HS-27A (cell line): ENCODE results near the gene BTBD9.

Source experiments
- DNase-seq: peaks from one replicate; pipeline ENCODE4 v3.0.0-alpha.2; 2012; ENCODE audit warnings: low read depth, missing footprints

Gene BTBD9

DNA sequence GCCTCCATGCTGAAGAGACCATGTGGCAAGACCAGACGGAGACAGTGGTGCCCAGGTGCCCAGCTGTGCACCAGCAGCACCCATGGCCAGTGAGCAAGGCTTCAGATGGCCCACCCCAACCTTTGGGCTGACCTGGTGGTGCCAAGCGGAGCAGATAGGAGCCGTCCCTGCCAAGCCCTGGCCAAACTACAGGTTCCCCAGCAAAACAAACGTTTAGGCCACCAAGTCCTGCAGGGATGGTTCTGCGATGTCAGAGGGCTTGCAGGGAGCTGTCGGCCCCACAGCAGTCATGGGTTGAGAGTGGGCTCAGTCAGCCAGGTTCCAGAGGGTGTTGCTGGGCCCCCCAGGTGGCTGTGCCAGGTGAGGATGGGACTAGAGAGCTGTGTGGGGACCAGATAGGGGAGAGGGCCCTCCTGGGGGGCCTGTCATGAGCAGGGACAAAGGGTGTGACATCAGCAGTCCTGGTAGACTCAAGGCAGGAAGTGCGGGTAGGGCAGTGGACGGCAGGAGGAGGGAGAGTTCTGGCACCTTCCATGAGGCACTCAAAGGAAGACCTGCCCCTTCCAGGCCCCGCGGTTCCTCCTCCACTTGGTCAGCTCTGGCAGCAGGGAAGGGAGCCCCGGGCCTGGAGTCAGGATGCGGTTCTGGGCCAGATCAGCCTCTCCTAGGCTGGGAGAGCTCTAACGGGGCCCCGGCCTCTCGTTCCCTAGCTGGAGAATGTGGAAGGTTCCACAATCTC is 477.8 kb downstream of the BTBD9 start:
- DNase-seq: no peak

DNA sequence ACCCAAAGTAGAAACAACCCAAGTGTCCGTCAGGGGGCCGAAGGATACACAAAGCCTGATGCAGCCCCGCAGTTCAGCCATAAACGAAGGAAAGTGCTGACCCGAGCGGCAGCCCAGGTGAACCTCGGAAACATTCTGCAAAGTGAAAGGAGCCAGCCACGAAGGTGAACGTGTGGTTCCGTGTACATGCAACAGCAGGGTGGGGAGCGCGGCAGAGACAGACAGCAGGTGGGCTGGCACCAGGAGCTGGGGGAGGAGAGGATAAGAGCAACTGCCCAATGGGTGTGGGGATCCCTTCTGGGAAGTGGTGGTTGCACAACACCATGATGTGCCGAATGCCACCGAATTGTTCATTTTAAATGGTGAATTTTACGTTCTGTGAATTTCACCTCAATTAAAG is 478.4 kb downstream of the BTBD9 start:
- DNase-seq: no peak

DNA sequence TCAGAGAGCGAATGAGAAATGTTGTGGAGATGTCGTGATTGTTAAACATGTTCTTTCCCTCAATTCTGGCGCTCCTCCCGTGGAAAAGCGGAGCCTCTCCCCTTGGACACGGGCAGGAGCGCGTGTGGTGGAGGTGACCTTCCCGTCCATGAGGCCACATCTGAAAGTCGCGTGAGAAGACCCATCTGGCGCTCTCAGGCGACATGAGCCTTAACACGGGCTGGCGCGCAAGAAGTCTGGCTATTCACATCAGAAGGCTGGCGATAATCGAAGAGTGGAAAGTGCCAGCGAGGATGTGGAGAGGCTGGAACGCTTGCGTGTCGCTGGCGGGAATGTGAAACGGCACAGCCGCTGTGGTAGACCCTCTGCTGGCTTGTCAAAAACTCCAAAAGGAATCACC is 478.9 kb downstream of the BTBD9 start:
- DNase-seq: no peak

DNA sequence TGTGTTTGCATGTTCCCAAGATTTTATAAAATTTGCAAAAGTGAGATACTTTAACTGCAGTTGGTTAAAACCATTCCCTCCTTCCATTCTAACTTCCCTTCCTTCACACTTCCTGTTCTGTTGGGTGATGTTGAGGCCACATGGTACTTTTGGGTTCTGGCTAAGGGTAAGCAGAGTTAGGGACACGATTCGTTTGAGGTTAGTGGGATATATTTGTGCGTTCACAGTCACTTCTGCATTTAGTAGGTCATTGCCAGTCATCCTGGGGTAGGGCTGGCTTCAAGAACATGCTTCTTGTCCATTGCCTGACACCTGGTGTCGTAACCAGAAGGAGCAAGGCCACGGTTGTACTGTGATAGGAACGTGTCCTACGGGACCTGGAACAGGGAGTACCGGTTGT is 480.1 kb downstream of the BTBD9 start:
- no peak for DNase-seq

DNA sequence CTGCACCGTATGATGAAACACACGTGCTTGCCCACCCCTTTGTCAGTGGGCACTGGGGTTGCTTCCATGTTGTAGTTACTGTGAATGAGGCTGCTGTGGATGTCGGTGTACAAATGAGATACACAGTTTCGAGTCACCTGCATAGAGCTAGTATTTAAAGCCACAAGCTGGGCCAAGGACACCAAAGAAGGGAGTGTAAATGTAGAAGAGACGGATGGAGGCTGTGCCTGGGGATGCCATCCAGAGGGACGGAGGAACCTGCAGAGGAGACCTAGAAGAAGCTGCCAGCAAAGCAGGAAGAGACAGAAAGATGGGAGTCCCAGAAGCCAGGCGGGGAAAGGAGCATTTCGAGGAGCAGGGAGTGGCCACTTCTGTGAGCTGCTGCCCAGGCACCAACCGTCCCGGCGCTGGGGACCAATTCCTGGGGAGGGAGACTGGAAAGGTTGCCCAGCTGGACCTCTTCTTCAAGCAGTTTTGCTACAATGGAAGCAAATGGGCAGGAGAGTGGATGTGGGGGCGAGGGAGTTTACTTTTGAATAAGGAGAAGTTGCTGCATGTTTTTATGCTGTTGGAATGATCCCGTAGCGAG is 480.9 kb downstream of the BTBD9 start:
- no peak for DNase-seq

DNA sequence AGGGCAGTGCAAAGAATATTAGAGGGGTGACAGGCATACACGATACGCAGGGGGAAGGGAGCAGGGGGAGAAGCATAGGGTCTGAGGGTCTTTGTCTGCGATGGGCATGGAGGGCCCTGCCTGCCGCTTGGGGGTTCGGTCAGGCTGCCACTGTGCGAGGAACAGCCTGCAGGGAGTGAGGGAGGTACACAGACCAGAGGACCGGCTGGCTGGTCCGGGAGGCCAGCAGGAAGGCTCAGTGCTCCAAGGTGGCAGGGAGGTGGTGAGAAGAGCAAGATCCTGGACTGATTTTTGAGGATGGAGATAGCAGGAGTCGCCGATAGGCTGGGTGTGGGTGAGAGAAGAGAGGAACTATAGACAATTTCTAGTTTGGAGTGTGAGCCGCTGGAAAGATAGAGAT is 481.8 kb downstream of the BTBD9 start:
- no peak for DNase-seq

DNA sequence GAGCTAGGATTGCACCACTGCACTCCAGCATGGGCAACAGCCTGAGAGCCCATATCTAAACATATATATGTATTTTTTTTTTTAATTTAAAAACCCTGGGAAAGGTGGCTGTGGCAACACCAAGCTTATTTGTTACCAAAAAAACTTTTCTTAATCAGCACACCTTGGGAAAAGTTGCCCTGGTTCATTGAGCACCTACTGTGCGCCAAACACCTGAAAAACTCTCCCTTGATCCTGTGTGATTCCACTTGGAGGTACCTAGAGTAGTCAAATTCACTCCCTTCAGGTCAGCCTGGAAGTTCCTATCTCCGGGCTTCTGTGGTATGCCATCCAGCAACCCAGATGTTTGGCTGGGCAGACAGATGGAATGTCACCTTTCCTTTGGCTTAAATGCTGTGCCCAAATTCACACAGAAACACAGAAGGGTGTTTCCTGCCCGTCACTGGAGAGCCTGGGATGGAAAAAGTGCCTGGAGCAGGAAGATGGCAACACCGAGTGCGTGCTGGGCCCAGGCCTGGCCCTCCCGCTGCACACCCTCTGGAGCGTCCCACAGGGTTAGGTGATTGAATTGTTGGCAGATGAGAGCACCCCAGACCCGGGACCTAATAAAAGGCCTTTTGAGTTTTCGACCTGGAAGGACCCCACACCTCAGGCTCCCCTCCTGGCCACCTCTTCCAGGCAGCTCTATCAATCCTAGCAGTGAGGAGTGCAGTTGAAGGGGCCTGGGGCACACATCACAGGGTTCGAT is 482.7 kb downstream of the BTBD9 start:
- DNase-seq: no peak

DNA sequence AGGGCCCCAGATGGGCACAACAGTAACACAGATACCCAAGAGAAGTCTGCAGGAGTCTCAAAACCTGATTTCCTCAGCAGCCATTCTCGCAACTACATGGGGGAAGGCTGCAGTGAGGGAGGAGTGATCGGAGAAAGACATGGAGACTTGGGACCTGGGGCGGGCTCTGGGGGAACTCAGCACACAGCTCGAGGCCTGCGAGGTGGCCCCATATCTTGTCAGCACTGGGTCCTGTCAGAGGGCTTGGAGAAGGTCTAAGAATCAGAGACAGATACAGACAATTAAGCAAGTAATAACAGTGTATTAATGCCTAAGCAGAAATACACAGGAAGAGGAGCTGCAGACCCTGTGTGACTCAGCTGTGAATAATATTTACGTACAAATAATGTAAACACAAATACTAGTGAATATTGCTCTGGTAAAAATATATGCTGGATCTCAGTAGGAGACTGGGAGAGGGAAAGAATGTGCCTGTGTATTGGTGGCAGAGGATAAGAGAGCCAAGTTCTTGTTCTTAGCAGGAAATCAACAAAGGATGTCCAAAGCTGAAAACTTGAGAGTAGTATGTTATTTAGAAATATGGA is 484.0 kb downstream of the BTBD9 start:
- no peak for DNase-seq

DNA sequence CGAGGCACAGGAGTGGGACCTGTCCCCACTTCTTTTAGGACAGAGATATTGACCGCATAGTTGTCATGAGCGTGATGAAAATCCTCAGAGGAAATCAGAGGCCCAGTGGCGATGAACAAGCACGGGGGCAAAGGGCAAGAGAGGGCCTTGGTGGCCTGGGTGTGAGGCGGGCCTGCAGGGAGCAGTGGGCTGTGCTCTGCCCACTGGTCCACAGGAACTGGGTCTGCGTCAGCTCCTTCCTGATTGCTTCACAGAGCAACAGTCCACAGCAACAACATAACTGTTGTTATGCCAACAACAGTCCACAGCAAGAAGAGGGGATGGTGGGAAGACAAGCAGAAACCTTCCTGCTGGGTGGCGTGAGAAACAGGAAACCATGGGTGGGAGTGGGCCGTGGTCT is 484.6 kb downstream of the BTBD9 start:
- no peak for DNase-seq

DNA sequence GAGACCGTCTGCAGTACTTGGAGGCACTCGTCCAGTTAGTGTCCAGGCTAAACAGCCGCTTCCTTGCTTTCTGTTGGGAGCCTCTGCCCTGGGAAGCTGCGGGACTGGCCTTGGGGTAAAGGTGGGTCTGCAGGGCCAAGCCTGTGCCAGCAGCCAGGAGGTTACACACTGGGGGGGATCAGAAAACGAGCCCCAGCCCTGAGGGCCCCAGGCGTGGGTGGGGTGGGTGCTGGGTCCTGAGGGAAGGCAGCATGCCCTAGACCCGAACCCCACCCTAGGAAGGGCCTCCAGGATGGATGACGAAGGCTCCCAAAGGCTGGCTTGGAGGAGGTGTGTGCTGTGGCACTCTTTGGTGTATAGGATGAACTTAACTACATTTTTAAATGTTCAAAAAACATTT is 485.0 kb downstream of the BTBD9 start:
- no peak for DNase-seq

DNA sequence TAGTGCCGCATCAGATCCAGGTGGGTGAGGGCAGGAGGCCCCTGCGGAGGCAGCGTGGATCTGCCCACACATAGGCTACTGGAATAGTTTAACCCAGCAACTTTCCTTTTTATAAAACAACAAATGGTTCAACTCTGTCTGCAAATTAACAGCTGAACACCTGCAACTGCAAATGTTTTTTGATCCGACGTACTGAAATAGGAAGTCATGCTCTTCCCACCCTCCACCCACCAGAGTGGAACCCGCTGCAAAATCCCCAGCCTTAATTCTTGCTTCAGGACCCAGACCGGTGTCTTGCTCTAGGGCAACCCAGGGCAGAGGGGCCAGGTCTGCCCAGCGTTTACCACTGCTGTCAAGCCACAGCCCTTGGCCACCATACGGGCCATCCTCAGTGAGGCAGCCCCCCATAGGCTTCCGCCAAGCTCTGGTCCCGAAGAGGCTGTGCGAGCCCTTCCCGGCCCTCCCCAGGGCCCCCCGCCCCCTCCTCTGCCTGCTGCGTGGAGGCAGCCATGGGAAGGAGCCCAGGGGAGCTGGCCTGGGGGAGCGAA is 485.9 kb downstream of the BTBD9 start:
- DNase-seq: no peak

DNA sequence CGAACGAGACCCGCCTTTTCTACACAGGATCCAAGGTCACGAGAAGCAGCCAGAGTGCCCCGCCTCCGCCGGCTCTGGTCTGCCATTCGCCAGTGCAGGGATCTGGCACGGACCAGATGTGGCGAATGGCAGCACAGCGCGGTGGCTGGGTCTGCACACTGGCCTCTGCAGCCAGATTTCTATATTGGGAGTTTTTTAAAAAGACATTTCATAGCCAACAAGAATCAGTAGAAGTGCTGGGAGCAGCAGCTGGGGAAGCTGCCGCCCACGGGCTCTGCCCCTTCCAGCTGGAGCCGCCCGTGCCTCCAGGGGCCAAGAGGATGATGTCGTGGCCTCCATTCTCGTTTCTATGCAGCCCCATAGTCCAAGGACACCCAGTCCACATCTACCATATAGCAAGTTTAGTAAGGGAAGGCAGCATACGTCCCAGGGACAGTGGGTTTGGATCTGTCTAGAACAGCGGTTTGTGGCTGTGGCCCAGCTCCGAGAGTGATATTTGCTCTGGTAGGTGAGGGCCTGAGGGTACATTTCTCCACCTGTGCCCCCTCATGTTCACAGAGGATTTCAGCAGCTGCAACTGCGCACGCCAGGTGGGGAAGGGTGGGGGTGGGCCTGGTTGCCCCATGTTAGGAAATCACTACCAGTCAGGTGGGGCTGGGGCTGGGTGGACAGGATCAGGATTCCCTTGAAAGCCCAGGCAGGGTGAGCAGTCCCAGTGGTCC is 486.5 kb downstream of the BTBD9 start:
- no peak for DNase-seq

DNA sequence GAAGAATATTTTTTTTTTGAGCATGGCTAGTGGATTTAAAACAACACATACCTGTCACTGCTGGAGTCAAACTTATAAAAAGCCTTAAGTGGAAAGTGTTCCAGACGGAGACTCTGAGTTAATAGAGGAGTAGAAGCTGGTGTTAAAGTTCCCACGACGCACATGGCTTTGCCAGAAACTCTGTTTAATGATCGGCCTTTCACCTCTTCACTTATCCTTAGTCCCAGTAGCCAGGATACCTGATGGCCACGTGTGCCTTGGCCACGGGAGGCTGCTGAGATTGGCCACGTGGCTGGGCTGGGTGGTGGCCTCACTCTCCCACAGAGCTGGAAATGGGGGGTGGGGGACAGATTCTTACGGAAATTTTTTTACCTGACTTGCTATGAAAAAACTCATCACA is 487.1 kb downstream of the BTBD9 start:
- DNase-seq: no peak

DNA sequence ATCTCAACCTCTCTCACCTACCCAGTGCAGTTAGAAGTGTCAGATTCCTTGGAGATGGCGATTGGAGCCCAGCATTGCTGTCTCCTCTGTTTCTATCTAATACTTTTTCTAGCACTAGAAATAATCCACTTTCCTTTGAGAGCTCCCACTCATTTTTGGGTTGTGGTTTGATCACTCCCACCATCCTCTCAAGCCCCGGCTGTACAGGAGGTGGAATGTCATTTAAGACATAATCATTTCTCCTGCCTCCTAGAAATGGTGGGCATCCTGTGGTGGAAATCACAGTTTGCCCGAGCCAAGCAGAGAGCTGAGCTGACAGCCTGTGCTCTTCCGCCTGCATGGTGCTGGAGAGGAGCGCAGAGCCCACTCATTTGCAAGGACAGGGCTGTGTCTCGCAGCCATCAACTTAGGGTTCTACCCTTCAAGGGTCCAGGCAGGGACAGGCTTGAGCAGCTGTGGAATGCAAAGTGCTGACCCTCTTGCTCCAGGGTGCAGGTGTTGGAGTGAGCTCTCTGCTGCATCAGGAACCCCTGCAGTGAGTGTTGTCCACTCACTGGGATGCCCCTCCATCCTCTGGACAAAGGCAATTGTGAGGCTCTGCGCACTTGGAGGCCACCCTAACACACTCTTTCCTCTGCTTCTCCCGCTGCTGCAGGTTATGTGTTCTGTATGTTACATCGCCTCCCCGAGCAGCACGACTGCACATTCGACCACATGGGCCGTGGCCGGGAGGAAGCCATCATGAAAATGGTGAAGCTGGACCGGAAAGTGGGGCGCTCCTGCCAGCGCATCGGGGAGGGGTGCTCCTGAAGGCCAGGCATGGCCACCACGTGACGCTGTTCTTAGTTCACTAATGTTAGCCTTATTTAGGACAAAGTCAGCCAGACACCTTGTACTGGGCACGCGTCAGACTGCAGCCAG is 487.9 kb downstream of the BTBD9 start:
- no peak for DNase-seq

DNA sequence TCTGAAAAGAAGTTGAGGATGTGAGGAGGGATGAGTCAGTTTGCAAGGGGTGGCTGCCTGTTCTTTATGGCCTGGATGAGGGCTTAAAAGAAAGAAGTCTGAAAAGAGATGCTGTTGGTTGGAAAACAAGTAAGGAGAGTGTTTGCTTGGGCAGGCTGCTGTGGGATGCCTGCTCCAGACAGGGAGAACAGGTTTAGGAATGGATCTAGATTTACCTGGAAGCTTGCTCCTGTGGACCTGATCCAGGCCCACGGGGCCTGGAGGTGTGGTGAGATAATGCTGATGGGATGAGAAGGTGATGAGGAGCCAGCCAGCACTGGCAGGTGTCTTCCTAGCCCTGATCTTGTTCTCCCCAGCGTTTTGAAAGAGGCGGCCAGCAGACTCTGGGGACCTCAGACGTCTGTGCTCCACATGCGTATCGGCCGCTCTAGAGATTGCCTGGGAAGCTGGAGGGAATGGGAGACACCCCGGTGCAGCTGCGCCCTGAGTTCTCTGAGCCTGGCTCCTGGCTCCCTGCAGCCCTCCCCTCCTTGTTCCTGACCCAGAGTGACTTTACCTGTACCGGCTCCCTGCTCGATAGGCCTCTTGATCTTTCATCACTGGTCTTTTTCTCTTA is 488.9 kb downstream of the BTBD9 start:
- DNase-seq: no peak

DNA sequence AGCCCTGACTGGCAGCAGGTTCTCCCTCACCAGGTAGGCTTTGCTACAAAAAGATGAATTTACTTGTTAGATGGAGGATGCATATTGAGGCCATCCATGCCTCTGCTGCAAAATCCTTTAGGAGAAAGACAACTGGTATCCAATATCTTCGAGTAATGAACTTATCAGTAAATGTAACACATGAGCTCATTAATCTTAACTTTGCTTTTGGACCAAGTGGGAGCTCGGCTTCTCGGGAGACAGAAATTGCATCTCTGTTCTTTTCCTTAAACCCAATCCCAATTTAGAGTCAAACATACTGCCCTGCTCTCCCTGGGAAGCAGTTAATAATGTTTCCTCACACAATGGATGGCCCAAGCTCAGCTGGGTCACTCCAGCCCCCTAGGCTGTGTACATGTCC is 489.7 kb downstream of the BTBD9 start:
- DNase-seq: no peak

DNA sequence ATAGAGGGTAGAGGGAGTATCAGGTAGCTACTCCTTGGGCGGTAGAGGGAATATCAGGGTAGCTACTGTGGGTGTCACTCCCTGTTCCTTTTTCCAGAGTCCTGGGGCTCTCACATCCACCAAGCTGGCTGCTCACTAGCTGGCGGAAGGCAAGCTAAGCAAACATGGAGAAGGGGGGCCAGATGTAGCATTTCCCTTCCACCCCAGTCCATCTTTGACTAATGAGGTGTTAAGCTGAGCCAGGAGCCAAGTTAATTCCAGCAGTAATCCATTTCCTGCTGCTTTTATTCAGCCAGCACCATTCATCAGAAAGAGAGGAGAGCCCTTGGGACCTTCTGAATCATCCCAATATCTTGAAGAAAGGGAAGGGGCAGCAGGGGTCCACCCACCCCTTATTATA is 490.2 kb downstream of the BTBD9 start:
- no peak for DNase-seq

DNA sequence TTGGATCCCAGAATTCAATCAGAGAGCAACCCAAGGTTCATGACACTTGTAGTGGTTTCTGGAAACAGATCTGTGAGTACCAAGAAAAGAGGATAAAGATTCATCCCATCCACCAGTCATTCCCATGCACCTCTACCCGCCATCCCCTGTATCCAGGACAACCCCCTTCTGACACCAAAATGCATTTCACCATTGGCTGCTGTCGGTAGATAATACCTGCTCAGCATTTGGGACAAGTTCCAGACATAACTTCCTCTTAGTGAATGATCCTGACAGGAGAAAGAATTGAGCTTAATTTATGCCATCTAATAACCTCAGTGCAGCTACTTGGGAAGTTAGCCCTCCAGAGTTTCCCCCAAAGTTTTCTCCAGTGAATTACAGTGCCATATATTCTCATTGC is 491.1 kb downstream of the BTBD9 start:
- DNase-seq: no peak

DNA sequence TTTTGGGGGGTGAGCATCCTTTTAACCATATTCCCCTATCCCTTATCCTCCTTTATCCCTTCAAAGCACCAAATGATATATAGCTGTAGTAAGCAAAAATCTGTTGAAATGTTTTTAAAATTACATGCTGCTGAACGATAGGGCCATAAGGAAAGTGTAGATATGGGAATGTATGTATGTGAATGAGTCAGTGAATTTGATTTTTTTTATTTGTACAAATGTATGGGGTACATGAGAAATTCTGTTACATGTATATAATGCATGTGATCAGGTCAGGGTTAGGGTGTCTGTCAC is 493.0 kb downstream of the BTBD9 start:
- no peak for DNase-seq

DNA sequence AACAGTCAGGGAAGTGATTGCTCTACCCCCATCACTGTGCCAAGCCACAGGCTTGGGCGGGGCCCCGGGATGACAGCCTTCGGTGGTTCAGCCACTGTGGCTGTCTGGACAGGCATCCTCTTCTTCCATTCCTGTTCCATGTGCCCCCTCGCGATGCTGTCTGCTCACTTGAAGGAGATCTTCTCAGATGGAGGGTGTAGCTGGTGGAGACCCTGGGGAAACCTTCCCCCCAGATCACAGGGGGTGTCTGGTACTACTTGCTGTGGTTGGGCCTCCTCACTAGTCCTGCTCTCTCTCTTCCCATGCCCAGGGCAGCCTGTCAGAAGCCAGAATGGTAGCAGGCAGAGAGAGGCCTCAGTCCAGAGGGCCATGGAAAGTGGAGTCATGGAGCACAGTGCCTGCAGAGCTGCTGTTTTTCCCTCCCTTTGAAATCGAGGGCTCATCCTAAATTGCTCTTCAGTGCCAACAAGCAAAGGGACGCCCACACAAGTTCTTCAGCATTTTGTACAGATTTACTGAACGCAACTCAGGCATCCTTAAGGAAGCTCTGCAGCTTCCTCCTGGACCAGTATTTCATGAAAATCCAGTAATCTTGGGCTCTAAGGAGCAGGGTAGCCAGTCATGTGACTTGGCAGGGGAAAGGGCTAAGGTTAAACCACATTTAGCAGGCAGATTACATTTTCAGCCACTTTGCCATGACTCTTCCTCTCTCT is 493.6 kb downstream of the BTBD9 start:
- DNase-seq: no peak
